22Rv1 (cell line): ENCODE results near the gene RNF130.
"Not testable (repeated sequence)": the region's sequence is repeated elsewhere in the genome, so short reads cannot be mapped to it uniquely, and the experiment has no call there.

Experiments used
- H3K27ac ChIP-seq: fragments of 450-650 bp; 2 replicates; pipeline ENCODE4 v1.5.1; 2017
- CTCF ChIP-seq: fragments of 450-650 bp; IDR thresholded peaks from 2 replicates; pipeline ENCODE4 v1.5.1; 2017; ENCODE audit warnings: mild to moderate bottlenecking
- ZFX ChIP-seq: fragments of 450-650 bp; IDR thresholded peaks from 2 replicates; pipeline ENCODE4 v1.6.1; 2017; ENCODE audit warnings: antibody characterized with exemption, borderline replicate concordance

RNF130 gene

GRCh38 chr5:180006141-180006540, 65.4 kb downstream of the RNF130 start:
- TF ChIP-seq ZFX (no peak), CTCF (no peak)
- H3K27ac ChIP-seq: no peak overlapping the region

- TF ChIP-seq ZFX (no peak), CTCF (no peak)
- H3K27ac ChIP-seq: no peak overlapping the region
Observed at GRCh38 chr5:180003127-180003526, 68.4 kb downstream of the RNF130 start.

- TF ChIP-seq CTCF: no peak
- TF ChIP-seq ZFX: no peak
- no peak overlapping the region for H3K27ac ChIP-seq
Observed at GRCh38 chr5:180001742-180002141, 69.8 kb downstream of the RNF130 start.

- no peak overlapping the region for H3K27ac ChIP-seq
- TF ChIP-seq ZFX (no peak), CTCF (no peak)
Observed at GRCh38 chr5:180001136-180001535, 70.4 kb downstream of the RNF130 start.

GRCh38 chr5:179998485-179998884, 73.1 kb downstream of the RNF130 start:
- TF ChIP-seq ZFX: no peak
- no peak for TF ChIP-seq CTCF
- H3K27ac ChIP-seq: no peak overlapping the region

GRCh38 chr5:179994583-179995323, 76.8 kb downstream of the RNF130 start:
- no peak for TF ChIP-seq ZFX
- TF ChIP-seq CTCF: no peak
- H3K27ac ChIP-seq: no peak overlapping the region

- H3K27ac ChIP-seq: not testable (repeated sequence)
Observed at GRCh38 chr5:179992855-179993254, 78.7 kb downstream of the RNF130 start.

GRCh38 chr5:179991106-179991505, 80.5 kb downstream of the RNF130 start:
- TF ChIP-seq ZFX (no peak), CTCF (no peak)
- no peak overlapping the region for H3K27ac ChIP-seq

- H3K27ac ChIP-seq: not testable (repeated sequence)
Observed at GRCh38 chr5:179990525-179990924, 81.0 kb downstream of the RNF130 start.
